Heart left ventricle (tissue), 13 donors: ENCODE results near the gene CTNND2.

ENCODE experiments used
- CTCF ChIP-seq, 12 donors: fragments of 200-600 bp; sonication (generic) in 4 of 12; IDR thresholded peaks; one replicate each; pipeline versions ENCODE4 v1.5.0 to v1.8.0; 2018 to 2022; ENCODE audit warnings: antibody characterized with exemption in 12 of 12, mild to moderate bottlenecking in 5 of 12
- POLR2A ChIP-seq, 2 donors: fragments of 450-650 bp; IDR thresholded peaks; one replicate each; pipeline ENCODE4 v1.6.1; 2017; ENCODE audit warnings: antibody characterized with exemption in 2 of 2, mild to moderate bottlenecking in 2 of 2, moderate library complexity in 2 of 2
- donor health status: ischemic (EF 13 %, LVEDD 7.1; RV severe dilation, severe dysfunction).
- donor health status: DM: no; HTN: yes; CAD: no.
- donor health status: DM: no; HTN: no; CAD: no.
- donor health status: ischemic (EF 25% LVEDD 6.9; RV normal size, moderate dysfunction).
- donor health status: ischemic (EF 25% LVEDD 5.7; RV mildly dilated, moderate dysfunction).
- donor health status: ischemic (EF 35%, LVEDD 5.7; RV mildly dilated, moderate dysfunction).
- donor health status: nonischemic (EF 11% LVEDD 7.7; RV severe dilation, severe dysfunction).
- donor health status: DM: yes; HTN: yes; CAD: no.
- donor health status: PGD.
- donor health status: ischemic (EF 29% LVEDD 5.4; RV normal size, mild dysfunction).
- donor health status: nonischemic (EF 23%, LVEDD 6.1; RV moderate dilation, normal function).

GRCh38 chr5:11191673-11192072 is 712.6 kb downstream of the CTNND2 start:
- TF ChIP-seq POLR2A (IDR thresholded peaks at IDR 0.05) (no peak), CTCF (IDR thresholded peaks at IDR 0.05) (no peak)
